Loucy (cell line): Measurements from ENCODE around the gene ARHGEF16.

ENCODE experiments used
- H2AFZ ChIP-seq: fragments of 200-600 bp; sonication (generic); 2 replicates; pipeline ENCODE4 v1.6.0; 2016; ENCODE audit warnings: antibody characterized with exemption, mild to moderate bottlenecking, low read length, moderate library complexity
- H3F3A ChIP-seq: fragments of 200-600 bp; 2 replicates; pipeline ENCODE4 v1.6.0; 2016; ENCODE audit warnings: antibody characterized with exemption, low read depth, mild to moderate bottlenecking
- H3K27me3 ChIP-seq: fragments of 200-600 bp; sonication (generic); 2 replicates; pipeline ENCODE4 v1.6.1; 2014; ENCODE audit warnings: low read length, mild to moderate bottlenecking; ENCODE audit not compliant: insufficient read depth, poor library complexity, severe bottlenecking
- H3K36me3 ChIP-seq: fragments of 200-600 bp; sonication (generic); 2 replicates; pipeline ENCODE4 v1.6.1; 2016; ENCODE audit warnings: low read length; ENCODE audit not compliant: insufficient read depth
- H3K4me1 ChIP-seq: fragments of 200-600 bp; sonication (generic); 2 replicates; pipeline ENCODE4 v1.5.1; 2014; ENCODE audit warnings: low read length, mild to moderate bottlenecking; ENCODE audit not compliant: insufficient read depth, poor library complexity, severe bottlenecking
- H3K4me2 ChIP-seq: fragments of 200-600 bp; sonication (generic); 2 replicates; pipeline ENCODE4 v1.6.0; 2014; ENCODE audit warnings: antibody characterized with exemption, low read length, low read depth, mild to moderate bottlenecking; ENCODE audit not compliant: poor library complexity, severe bottlenecking
- H3K4me3 ChIP-seq: fragments of 200-600 bp; sonication (generic); 2 replicates; pipeline ENCODE4 v1.5.1; 2014; ENCODE audit warnings: low read length, mild to moderate bottlenecking, mixed read lengths; ENCODE audit not compliant: poor library complexity, severe bottlenecking
- H3K79me2 ChIP-seq: fragments of 200-600 bp; sonication (generic); 2 replicates; pipeline ENCODE4 v1.6.1; 2014; ENCODE audit warnings: low read length; ENCODE audit not compliant: insufficient read depth
- H3K9ac ChIP-seq: fragments of 200-600 bp; sonication (generic); 2 replicates; pipeline ENCODE4 v1.6.0; 2014; ENCODE audit warnings: mild to moderate bottlenecking, low read depth, low read length, moderate library complexity; ENCODE audit not compliant: poor library complexity, severe bottlenecking
- H3K9me2 ChIP-seq: fragments of 200-600 bp; sonication (generic); replicated peaks from 2 replicates; pipeline ENCODE4 v1.6.1; 2016; ENCODE audit warnings: low read depth, low read length, mixed read lengths
- H3K9me3 ChIP-seq: fragments of 200-600 bp; sonication (generic); 2 replicates; pipeline ENCODE4 v1.6.1; 2014; ENCODE audit warnings: mild to moderate bottlenecking, antibody characterized with exemption, low read length, low read depth; ENCODE audit not compliant: insufficient read depth
- H4K20me1 ChIP-seq: fragments of 200-600 bp; sonication (generic); 2 replicates; pipeline ENCODE4 v1.6.0; 2014; ENCODE audit warnings: antibody characterized with exemption, low read length, mild to moderate bottlenecking; ENCODE audit not compliant: insufficient read depth, poor library complexity, severe bottlenecking
- EZH2phosphoT487 ChIP-seq: fragments of 200-600 bp; IDR thresholded peaks from 2 replicates; pipeline ENCODE4 v1.6.1; 2018; ENCODE audit warnings: antibody characterized with exemption, mild to moderate bottlenecking, moderate library complexity, borderline replicate concordance
- TF ChIP-seq, protein P1 (sequence below): fragments of 200-600 bp; sonication (generic); conservative IDR thresholded peaks from 2 replicates; pipeline ENCODE4 v1.5.1; 2014; ENCODE audit warnings: mild to moderate bottlenecking, antibody characterized with exemption, low read length

The ARHGEF16 gene

GRCh38 chr1:3441410-3441847, 13.0 kb upstream of the ARHGEF16 start:
- Histone ChIP-seq H3F3A (no peaks in the 10 kb centered on the region), H3K4me2 (no peak overlapping the region), H3K36me3 (no peaks in the 10 kb centered on the region), H3K9me2 (no peaks in the 10 kb centered on the region), H3K4me3 (no peak overlapping the region), H2AFZ (no peak overlapping the region), H3K4me1 (no peaks in the 10 kb centered on the region), H4K20me1 (no peaks in the 10 kb centered on the region), H3K9me3 (no peaks in the 10 kb centered on the region), H3K79me2 (no peaks in the 10 kb centered on the region), H3K27me3 (no peaks in the 10 kb centered on the region), H3K9ac (no peak overlapping the region)
- TF ChIP-seq, protein P1, sequence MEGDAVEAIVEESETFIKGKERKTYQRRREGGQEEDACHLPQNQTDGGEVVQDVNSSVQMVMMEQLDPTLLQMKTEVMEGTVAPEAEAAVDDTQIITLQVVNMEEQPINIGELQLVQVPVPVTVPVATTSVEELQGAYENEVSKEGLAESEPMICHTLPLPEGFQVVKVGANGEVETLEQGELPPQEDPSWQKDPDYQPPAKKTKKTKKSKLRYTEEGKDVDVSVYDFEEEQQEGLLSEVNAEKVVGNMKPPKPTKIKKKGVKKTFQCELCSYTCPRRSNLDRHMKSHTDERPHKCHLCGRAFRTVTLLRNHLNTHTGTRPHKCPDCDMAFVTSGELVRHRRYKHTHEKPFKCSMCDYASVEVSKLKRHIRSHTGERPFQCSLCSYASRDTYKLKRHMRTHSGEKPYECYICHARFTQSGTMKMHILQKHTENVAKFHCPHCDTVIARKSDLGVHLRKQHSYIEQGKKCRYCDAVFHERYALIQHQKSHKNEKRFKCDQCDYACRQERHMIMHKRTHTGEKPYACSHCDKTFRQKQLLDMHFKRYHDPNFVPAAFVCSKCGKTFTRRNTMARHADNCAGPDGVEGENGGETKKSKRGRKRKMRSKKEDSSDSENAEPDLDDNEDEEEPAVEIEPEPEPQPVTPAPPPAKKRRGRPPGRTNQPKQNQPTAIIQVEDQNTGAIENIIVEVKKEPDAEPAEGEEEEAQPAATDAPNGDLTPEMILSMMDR, result no peak
- no peak for TF ChIP-seq EZH2phosphoT487

- Histone ChIP-seq H2AFZ (no peak overlapping the region), H3K9me2 (no peaks in the 10 kb centered on the region), H3K9me3 (no peaks in the 10 kb centered on the region), H3K4me1 (no peaks in the 10 kb centered on the region), H3K36me3 (no peaks in the 10 kb centered on the region), H3K4me3 (no peak overlapping the region), H3K27me3 (no peaks in the 10 kb centered on the region), H4K20me1 (no peaks in the 10 kb centered on the region), H3K4me2 (no peak overlapping the region), H3K9ac (no peak overlapping the region), H3F3A (no peaks in the 10 kb centered on the region), H3K79me2 (no peaks in the 10 kb centered on the region)
- TF ChIP-seq, protein P1, result no peak
- TF ChIP-seq EZH2phosphoT487, result no peak
Observed at GRCh38 chr1:3441880-3442279, 12.6 kb upstream of the ARHGEF16 start.

DNA sequence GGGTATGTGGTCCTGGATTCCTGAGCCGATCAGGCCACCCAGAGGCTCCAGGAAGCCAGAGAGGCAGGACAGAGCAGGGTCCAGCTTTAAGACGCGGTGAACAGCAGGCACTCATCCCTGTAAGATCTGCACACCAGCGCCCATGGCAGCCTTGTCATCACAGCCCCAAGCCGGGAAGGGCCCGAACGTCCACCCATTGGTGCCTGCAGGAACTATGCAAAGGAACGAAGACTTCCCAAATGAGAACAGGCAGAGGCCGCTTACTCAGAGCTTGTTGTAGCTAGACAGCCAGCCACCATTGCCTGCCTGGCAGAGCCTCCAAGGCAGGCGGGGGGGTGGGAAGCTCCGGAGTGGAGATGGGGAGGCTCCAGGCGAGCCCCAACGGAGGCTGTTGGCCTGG, 12.1 kb upstream of the ARHGEF16 start:
- H3K36me3 ChIP-seq, result no peaks in the 10 kb centered on the region
- H3K9me3 ChIP-seq, result no peaks in the 10 kb centered on the region
- no peaks in the 10 kb centered on the region for H3K9me2 ChIP-seq
- no peaks in the 10 kb centered on the region for H3K27me3 ChIP-seq
- no peak overlapping the region for H3K9ac ChIP-seq
- H3F3A ChIP-seq, result no peaks in the 10 kb centered on the region
- H3K4me3 ChIP-seq, result no peak overlapping the region
- no peak overlapping the region for H2AFZ ChIP-seq
- TF ChIP-seq, protein P1, result no peak
- no peak for TF ChIP-seq EZH2phosphoT487
- H3K79me2 ChIP-seq, result no peaks in the 10 kb centered on the region
- H4K20me1 ChIP-seq, result no peaks in the 10 kb centered on the region
- no peaks in the 10 kb centered on the region for H3K4me1 ChIP-seq
- H3K4me2 ChIP-seq, result no peak overlapping the region
